Thoracic aorta (tissue), 2 donors: ENCODE measurements around the gene ACACA. TPM values are rescaled to one million over a fixed set of nuclear protein-coding genes. Genes with fewer than 3 reads are reported as not detected.
A peak's percentile ranks its signal among the peaks of the same experiment; 100 is the strongest.

Experiments
- ATAC-seq: fragments of 150-250 bp; one replicate; pipeline ENCODE4 v1.8.0; 2017; ENCODE audit warnings: low read depth; ENCODE audit not compliant: insufficient number of reproducible peaks, low FRiP score
- DNase-seq: peaks from one replicate; pipeline ENCODE4 v3.0.0-alpha.2; 2020; ENCODE audit warnings: low spot score
- H3K27ac ChIP-seq, 2 donors: fragments of 200-600 bp; sonication (generic); 1 replicate in 1 of 2; 2 replicates in 1 of 2; pipeline ENCODE4 v1.5.1; 2016; ENCODE audit warnings: mild to moderate bottlenecking in 2 of 2, moderate library complexity in 2 of 2
- H3K27me3 ChIP-seq: fragments of 200-600 bp; sonication (generic); replicated peaks from 2 replicates; pipeline ENCODE4 v1.6.0; 2016; ENCODE audit warnings: mild to moderate bottlenecking; ENCODE audit not compliant: insufficient read depth
- H3K36me3 ChIP-seq: fragments of 200-600 bp; sonication (generic); one replicate; pipeline ENCODE4 v1.5.1; 2016
- H3K4me1 ChIP-seq, 2 donors: fragments of 200-600 bp; sonication (generic); 1 replicate in 1 of 2; 2 replicates in 1 of 2; pipeline versions ENCODE4 v1.5.1 to v1.6.0; 2016; ENCODE audit warnings: low read depth in 2 of 2, mild to moderate bottlenecking in 1 of 2; ENCODE audit not compliant: control insufficient read depth in 1 of 2
- H3K4me3 ChIP-seq: fragments of 200-600 bp; sonication (generic); 2 replicates; pipeline ENCODE4 v1.5.1; 2016; ENCODE audit warnings: mild to moderate bottlenecking
- H3K9me3 ChIP-seq: fragments of 200-600 bp; sonication (generic); 2 replicates; pipeline ENCODE4 v1.5.1; 2016
- total RNA-seq, 2 donors: library from RNA; depleted of rRNA; stranded (reverse); fragments of >200 nt; gene quantifications; one replicate each; pipeline versions ENCODE4 v1.1.0 to v1.2.3, GENCODE V29; 2016
- TF ChIP-seq, protein P1 (sequence below): fragments of 200-600 bp; sonication (generic); IDR thresholded peaks from one replicate; pipeline ENCODE4 v1.5.1; 2019; ENCODE audit warnings: antibody characterized with exemption

The ACACA gene
- total RNA-seq, 2 donors from 2014 or later: 20.7 to 34.0 TPM

GRCh38 chr17:37301288-37301687 is 105.3 kb downstream of the ACACA start:
- ATAC-seq (no peak), DNase-seq (no peak)
- Histone ChIP-seq H3K27ac (peak overlapping the region in 1 of 2 donors; percentile 1), H3K36me3 (no peaks in the 10 kb centered on the region), H3K4me3 (peak overlapping the region; percentile 31), H3K4me1 (peaks cover 4 to 19% of the 10 kb centered on the region in 2 donors), H3K9me3 (no peaks in the 10 kb centered on the region), H3K27me3 (no peaks in the 10 kb centered on the region)
- TF ChIP-seq, protein P1, sequence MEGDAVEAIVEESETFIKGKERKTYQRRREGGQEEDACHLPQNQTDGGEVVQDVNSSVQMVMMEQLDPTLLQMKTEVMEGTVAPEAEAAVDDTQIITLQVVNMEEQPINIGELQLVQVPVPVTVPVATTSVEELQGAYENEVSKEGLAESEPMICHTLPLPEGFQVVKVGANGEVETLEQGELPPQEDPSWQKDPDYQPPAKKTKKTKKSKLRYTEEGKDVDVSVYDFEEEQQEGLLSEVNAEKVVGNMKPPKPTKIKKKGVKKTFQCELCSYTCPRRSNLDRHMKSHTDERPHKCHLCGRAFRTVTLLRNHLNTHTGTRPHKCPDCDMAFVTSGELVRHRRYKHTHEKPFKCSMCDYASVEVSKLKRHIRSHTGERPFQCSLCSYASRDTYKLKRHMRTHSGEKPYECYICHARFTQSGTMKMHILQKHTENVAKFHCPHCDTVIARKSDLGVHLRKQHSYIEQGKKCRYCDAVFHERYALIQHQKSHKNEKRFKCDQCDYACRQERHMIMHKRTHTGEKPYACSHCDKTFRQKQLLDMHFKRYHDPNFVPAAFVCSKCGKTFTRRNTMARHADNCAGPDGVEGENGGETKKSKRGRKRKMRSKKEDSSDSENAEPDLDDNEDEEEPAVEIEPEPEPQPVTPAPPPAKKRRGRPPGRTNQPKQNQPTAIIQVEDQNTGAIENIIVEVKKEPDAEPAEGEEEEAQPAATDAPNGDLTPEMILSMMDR: no peak

DNA sequence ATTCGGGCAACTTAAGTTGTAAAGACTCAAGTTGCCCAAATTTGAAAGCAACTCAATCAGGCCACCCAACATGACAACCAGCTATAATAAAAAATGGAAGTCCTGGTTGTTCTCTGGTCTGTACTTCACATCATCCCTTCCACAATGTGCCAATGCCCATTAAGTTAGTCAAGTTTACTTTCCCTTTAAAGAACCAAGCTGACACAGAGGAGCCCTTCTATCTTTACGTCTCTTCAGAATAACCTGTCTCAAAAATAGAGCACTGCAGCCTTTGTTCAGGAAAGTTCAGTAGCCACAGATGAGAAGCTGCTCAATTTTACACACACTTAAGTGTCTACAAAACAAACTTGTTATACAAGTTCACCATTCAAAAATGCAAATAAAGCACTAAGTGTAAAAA is 106.0 kb downstream of the ACACA start:
- H3K27me3 ChIP-seq: no peaks in the 10 kb centered on the region
- H3K4me3 ChIP-seq: peak overlapping the region; percentile 31
- TF ChIP-seq, protein P1: no peak
- H3K9me3 ChIP-seq: no peaks in the 10 kb centered on the region
- ATAC-seq: no peak
- peak overlapping the region in 1 of 2 donors; percentile 1 for H3K27ac ChIP-seq
- H3K36me3 ChIP-seq: no peaks in the 10 kb centered on the region
- DNase-seq: no peak
- peaks cover 4 to 19% of the 10 kb centered on the region in 2 donors for H3K4me1 ChIP-seq

DNA sequence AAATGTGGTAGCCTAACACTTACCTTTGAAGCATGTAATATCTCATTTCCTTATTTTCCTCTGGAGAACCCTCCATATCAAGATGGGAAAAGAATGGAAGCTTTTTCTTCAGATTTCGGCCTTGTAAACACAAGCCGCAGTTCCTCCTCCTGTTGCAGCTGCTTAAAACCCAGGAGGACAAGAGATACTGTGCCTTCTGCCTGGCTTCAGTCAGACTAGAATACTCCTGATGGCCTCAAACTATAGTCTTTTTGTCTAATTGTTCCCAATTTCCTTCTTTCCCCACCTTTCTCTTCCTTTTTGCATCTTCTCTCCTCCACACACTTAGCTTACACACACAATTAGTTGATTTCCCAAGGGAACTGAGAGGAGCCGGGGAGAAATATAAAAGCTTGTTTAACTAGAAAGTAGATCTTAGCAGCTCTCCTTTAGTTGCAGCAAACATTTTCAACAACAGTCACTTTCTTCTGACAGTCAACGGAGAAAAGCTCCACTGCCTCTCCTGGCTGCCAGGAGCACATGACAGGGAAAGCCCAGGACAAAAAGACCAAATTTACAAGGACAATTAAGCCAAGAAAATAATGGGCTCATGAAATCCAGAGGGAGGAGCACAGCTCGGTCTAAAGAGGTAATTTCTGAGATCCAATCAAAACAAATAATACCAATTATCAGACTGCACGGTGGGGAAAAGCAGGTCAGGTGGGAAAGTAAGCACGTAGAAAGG is 107.2 kb downstream of the ACACA start:
- Histone ChIP-seq H3K9me3 (no peaks in the 10 kb centered on the region), H3K36me3 (no peaks in the 10 kb centered on the region), H3K27me3 (no peaks in the 10 kb centered on the region), H3K27ac (peak overlapping the region; percentile 1 to 38), H3K4me1 (peaks cover 4 to 19% of the 10 kb centered on the region in 2 donors), H3K4me3 (peak overlapping the region; percentile 47)
- no peak for ATAC-seq
- no peak for DNase-seq
- TF ChIP-seq, protein P1: no peak

DNA sequence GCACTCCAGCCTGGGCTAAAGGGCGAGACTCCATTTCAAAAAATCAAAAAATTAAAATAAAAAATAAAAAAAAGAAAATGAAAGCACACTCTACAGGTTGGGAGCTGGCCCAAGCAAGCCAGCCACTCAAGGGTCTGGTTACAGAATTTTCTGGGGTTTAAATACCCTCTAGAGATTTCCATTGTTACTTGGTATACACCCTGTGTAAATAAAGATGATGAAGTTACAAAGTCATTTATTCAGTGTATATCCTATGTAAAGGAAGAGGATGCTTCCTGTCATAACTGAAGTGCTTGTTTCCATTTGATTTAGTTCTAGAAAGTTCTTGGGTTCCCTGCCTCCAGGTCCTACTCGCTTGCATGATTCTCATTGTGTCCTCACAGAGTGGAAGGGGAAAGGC is 110.7 kb downstream of the ACACA start:
- no peak overlapping the region for H3K27ac ChIP-seq
- DNase-seq (no peak), ATAC-seq (no peak)
- no peak overlapping the region for H3K4me3 ChIP-seq
- no peaks in the 10 kb centered on the region for H3K27me3 ChIP-seq
- no peaks in the 10 kb centered on the region for H3K9me3 ChIP-seq
- TF ChIP-seq, protein P1: no peak
- H3K4me1 ChIP-seq: peaks cover 4 to 19% of the 10 kb centered on the region in 2 donors
- H3K36me3 ChIP-seq: no peaks in the 10 kb centered on the region

GRCh38 chr17:37294888-37295287 is 111.7 kb downstream of the ACACA start:
- Histone ChIP-seq H3K4me3 (no peak overlapping the region), H3K4me1 (peaks cover 0 to 12% of the 10 kb centered on the region in 2 donors), H3K27ac (no peak overlapping the region), H3K36me3 (no peaks in the 10 kb centered on the region), H3K9me3 (no peaks in the 10 kb centered on the region), H3K27me3 (no peaks in the 10 kb centered on the region)
- no peak for ATAC-seq
- TF ChIP-seq, protein P1: no peak
- no peak for DNase-seq
